GM13977 (cell line): ENCODE results near the gene MTHFD1.

Experiments used
- DNase-seq: peaks from one replicate; pipeline ENCODE4 v3.0.0; 2012; ENCODE audit warnings: low spot score
- in situ Hi-C: fragments of 300-500 bp; cut with MboI; formaldehyde crosslinking; loops from one replicate; pipeline ENCODE4 v1.12.0; 2022; ENCODE audit warnings: low sequenced_read_pairs, low pct_unique_long_range_greater_than_20kb, mixed read lengths, inconsistent platforms; ENCODE audit not compliant: unreplicated experiment
- TF ChIP-seq, protein P1 (sequence below): IDR thresholded peaks from 2 replicates; pipeline ENCODE4 v1.5.1; 2012; ENCODE audit warnings: mild to moderate bottlenecking, control low read depth; ENCODE audit not compliant: insufficient read depth; ENCODE audit errors: extremely low read depth, missing control alignments

MTHFD1 gene

DNA sequence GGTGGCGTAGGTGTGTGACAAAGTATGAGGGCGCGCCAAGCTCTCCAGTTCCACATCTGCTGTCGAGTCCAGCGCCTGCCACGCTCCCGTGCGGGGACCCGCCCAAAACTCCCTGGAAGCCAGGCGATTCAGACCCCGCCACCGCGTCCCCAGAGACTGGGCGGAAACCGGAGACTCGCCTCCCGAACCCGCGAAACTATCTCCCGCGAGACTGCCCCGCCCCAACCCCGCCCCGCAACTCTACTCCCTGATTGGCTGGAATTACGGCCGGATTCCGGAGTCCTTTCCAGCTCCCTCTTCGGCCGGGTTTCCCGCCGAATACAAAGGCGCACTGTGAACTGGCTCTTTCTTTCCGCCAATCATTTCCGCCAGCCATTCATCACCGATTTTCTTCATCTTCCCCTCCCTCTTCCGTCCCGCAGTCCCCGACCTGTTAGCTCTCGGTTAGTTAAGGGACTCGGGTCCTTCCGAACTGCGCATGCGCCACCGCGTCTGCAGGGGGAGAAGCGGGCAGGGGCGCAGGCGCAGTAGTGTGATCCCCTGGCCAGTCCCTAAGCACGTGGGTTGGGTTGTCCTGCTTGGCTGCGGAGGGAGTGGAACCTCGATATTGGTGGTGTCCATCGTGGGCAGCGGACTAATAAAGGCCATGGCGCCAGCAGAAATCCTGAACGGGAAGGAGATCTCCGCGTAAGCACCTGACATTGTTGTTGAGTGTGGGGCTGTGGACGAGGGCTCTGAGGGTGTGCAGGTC is at the start of gene MTHFD1:
TSS of gene MTHFD1 (plus strand) at position 572 of the 751 bp plus-strand sequence. CDS start at position 647, 75 bp downstream.
- TF ChIP-seq, protein P1, sequence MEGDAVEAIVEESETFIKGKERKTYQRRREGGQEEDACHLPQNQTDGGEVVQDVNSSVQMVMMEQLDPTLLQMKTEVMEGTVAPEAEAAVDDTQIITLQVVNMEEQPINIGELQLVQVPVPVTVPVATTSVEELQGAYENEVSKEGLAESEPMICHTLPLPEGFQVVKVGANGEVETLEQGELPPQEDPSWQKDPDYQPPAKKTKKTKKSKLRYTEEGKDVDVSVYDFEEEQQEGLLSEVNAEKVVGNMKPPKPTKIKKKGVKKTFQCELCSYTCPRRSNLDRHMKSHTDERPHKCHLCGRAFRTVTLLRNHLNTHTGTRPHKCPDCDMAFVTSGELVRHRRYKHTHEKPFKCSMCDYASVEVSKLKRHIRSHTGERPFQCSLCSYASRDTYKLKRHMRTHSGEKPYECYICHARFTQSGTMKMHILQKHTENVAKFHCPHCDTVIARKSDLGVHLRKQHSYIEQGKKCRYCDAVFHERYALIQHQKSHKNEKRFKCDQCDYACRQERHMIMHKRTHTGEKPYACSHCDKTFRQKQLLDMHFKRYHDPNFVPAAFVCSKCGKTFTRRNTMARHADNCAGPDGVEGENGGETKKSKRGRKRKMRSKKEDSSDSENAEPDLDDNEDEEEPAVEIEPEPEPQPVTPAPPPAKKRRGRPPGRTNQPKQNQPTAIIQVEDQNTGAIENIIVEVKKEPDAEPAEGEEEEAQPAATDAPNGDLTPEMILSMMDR = no peak
- DNase-seq = peak; percentile 95
- in situ Hi-C loops = no loop called here

DNA sequence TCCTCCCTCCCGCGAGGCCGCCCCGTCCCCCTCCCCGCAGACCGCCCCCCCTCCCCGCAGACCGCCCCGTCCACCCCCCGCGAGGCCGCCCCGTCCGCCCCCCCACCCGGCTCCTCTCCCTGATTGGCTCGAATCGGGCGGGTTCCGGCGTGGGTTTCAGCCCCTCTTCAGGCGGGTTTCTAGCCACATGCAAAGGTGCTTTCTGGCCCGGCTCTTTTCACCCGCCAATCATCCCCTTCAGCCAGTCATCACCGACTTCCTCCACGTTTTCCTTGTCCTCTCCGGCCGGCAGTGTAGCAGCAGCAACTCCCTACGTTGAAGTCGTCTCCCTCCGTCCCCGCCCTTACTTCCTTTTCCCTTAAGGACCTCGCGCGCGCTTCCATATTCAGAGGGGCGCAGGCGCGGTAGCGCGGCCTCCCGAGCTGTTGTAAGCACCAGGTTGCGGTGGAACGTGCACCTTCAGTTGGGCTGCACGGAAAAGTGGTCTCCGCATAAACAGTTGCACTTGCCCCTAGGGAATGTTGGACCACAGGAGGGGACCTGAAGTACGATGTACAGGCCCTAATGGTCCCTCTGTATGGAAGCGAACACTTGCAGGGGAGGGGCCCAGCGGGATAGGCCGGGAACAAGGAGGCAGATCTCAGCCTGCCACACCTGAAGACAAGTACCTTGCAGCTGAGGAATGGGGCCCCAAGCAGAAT is 49.4 kb upstream of the MTHFD1 start:
- in situ Hi-C loops = no loop called here
- DNase-seq = peak; percentile 98

DNA sequence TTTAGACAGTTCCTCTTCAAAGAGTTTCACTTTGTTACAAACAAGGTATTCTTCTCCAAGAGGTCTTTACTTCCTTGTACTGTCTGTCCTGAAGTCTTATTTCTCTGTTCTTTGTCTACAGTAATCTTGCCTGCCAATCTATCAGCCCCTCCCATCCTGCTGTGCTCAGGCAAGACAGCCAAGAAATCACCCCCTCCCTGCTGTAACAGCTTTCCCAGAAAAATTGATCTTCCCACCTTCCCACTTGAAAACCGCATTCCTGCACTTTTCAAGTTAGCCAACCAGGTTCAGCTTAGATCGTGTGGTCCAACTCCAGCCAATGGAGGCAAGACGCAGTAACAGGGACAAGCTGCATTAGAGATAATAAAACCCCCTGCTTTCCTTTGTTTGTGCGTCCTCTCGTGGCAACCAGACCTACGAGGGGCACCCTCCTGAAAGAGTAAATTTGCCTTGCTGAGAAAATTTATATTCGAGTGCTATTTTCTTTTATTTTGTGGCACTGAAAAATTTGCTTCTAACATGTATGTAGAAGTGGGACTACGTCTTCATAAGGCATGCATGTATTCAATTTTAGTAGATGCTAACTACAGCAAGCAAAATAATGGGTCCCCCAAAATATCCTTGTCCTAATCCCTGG is 47.5 kb upstream of the MTHFD1 start:
- no peak for DNase-seq
- TF ChIP-seq, protein P1 = no peak
- in situ Hi-C loops = loop anchor here (10.0 kb wide), 2 partner anchors 154 to 294 kb away; no protein-coding TSS in a partner anchor

More for the DNA sequence above, 49.4 kb upstream of the MTHFD1 start:
- TF ChIP-seq, protein P1 = no peak

DNA sequence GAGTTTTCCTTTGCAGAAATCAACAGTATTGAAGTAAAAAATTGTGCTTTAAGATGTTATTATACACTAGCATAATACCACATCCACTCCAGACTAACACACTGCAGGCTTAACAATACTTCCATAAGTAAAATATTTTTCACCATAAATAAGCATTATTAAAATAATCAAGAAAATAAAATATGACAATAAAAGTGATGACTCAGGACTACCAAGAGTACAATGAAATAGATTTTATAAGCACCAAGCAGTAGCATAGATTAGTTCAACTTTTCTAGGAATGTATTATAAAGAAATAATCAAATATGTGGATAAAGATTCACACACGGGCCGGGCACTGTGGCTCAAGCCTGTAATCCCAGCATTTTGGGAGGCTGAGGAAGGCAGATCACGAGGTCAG is 40.4 kb upstream of the MTHFD1 start:
- TF ChIP-seq, protein P1 = no peak
- no peak for DNase-seq
- in situ Hi-C loops = loop anchor here (10.0 kb wide), 2 partner anchors 147 to 287 kb away; no protein-coding TSS in a partner anchor

DNA sequence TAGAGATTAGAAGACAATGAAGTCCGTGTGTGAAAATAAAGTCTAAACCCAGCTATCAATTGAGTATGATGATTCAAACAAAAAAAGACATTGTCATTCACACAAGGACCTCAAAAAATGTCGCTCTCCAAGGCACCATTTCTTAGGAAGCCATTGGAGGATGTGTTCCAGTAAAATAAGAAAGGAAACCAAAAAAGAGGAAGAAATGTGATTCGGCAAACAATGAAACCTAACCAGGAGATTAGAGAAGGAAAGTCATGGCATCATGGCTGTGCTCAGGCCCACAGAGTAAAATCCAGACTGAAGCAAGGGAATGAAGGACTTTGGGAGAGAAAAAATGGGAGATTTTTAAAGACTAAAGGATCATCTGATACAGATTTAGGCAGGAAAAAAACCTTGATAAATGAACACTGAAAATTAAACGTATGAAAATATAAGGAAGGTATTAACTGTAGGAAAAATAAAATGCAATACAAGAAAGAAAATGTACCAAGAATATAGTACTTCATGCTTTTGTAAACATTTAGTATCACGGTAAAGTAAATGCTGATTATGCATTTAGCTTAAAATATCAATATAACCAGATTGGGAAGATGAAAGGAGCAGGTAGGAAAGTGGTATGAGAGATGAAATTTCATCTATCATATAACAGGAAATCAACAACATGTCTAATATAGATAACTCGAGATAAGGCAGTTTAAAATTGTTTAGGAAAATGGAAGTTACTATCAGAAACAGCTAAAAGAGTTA is 38.2 kb upstream of the MTHFD1 start:
- TF ChIP-seq, protein P1 = no peak
- no peak for DNase-seq
- in situ Hi-C loops = loop anchor here (10.0 kb wide), 2 partner anchors 145 to 285 kb away; no protein-coding TSS in a partner anchor

DNA sequence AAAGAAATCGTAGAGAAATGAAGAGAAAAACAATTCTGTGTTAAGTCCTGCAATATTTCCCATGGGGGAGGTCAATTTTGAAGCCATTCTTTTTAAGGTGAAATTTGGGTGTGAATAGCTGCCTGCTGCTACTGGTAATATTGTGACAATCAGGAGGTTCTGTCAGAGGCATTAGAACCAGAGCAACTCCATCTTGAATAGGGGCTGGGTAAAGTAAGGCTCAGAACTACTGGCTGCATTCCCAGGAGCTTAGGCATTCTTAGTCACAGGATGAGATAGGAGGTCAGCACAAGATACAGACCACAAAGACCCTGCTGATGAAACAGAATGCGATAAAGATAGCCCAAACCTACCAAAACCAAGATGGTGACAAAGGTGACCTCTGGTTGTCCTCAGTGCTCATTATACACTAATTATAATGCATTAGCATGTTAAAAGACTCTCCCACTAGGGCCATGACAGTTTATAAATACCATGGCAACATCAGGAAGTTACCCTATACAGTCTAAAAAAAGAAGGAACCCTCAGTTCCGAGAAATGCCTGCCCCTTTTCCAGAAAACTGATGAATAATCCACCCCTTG is 24.8 kb upstream of the MTHFD1 start:
- TF ChIP-seq, protein P1 = no peak
- DNase-seq = no peak
- in situ Hi-C loops = no loop called here
